GM23248 (cell line): Measurements from ENCODE around the gene EDIL3.

Source experiments
- EZH2 ChIP-seq: fragments of 200-600 bp; sonication (generic); IDR thresholded peaks from 2 replicates; pipeline ENCODE4 v1.6.1; 2018; ENCODE audit warnings: antibody characterized with exemption, mild to moderate bottlenecking; ENCODE audit not compliant: insufficient read depth, poor library complexity, severe bottlenecking
- EZH2phosphoT487 ChIP-seq: fragments of 200-600 bp; sonication (generic); IDR thresholded peaks from 2 replicates; pipeline ENCODE4 v1.6.1; 2018; ENCODE audit warnings: antibody characterized with exemption, moderate library complexity, mild to moderate bottlenecking, low read depth; ENCODE audit not compliant: insufficient read depth

- no peak for TF ChIP-seq EZH2
- no peak for TF ChIP-seq EZH2phosphoT487
These were observed 266.1 kb downstream of the EDIL3 start for GRCh38 chr5:84118551-84118950.
